Measurements from ENCODE around the gene TCEAL6.

DNA sequence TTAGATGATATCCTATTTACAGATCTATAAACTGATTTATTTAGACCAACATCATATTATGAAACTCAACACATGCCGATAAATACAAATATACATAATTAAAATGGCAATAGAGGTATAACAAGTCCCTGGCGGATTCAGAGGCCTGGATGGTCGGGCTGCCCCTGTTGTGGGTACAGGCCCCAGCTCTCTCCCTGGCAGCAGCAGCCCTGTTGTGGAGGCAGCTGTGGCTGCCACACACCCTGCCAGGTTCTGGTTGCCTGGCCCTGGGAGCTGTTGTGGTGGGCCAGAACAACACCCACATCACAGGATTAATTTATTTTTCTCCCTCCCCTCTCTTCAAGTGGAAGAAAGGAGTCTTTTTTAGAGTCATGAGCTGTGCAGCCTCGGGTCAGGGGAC is 28.9 kb downstream of the TCEAL6 start:
- TF ChIP-seq, protein P1, sequence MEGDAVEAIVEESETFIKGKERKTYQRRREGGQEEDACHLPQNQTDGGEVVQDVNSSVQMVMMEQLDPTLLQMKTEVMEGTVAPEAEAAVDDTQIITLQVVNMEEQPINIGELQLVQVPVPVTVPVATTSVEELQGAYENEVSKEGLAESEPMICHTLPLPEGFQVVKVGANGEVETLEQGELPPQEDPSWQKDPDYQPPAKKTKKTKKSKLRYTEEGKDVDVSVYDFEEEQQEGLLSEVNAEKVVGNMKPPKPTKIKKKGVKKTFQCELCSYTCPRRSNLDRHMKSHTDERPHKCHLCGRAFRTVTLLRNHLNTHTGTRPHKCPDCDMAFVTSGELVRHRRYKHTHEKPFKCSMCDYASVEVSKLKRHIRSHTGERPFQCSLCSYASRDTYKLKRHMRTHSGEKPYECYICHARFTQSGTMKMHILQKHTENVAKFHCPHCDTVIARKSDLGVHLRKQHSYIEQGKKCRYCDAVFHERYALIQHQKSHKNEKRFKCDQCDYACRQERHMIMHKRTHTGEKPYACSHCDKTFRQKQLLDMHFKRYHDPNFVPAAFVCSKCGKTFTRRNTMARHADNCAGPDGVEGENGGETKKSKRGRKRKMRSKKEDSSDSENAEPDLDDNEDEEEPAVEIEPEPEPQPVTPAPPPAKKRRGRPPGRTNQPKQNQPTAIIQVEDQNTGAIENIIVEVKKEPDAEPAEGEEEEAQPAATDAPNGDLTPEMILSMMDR (IDR thresholded peaks at IDR 0.05) = no peak
- TF ChIP-seq POLR2A (IDR thresholded peaks at IDR 0.05) = no peak

Data from uterus (tissue), 2 donors.